ENCODE data around the gene DNAH2. TPM values are rescaled to one million over a fixed set of nuclear protein-coding genes. Genes with fewer than 3 reads are reported as not detected.
A peak's percentile ranks its signal among the peaks of the same experiment; 100 is the strongest.

DNAH2 gene
- total and polyA plus RNA-seq, 2 experiments from 2014 or later: 0.38 TPM; not detected in 1

GRCh38 chr17:7750321-7750821, 32.8 kb downstream of the DNAH2 start:
- peaks cover 4% of the 10 kb centered on the region; the same call in 1 of the 2 replicates for H4K20me1 ChIP-seq (replicated peaks; ENCODE audit: insufficient read depth)
- no peak for ATAC-seq
- no peaks in the 10 kb centered on the region for H3F3A ChIP-seq (replicated peaks; ENCODE audit: low read depth)
- no peak overlapping the region for H3K4me3 ChIP-seq
- H3K36me3 ChIP-seq (ENCODE audit: insufficient read depth): no peaks in the 10 kb centered on the region
- Mint-ChIP-seq H3K4me1 (peaks cover 5% of the 10 kb centered on the region), H3K4me3 (no peak overlapping the region), H3K9me3 (no peaks in the 10 kb centered on the region), H3K27ac (no peak overlapping the region), H3K36me3 (ENCODE audit: low read depth) (no peaks in the 10 kb centered on the region), H3K27me3 (ENCODE audit: insufficient read depth, low read depth, poor library complexity) (peaks cover 8% of the 10 kb centered on the region)
- no peak for DNase-seq (ENCODE audit: low spot score)
- H3K79me2 ChIP-seq (replicated peaks; ENCODE audit: insufficient read depth): no peaks in the 10 kb centered on the region
- no peaks in the 10 kb centered on the region for H3K27me3 ChIP-seq (ENCODE audit: insufficient read depth)
- 0 out of 2 replicates have a peak overlapping the region, but pooled peaks have one; percentile 57 for H2AFZ ChIP-seq
- H3K4me1 ChIP-seq (ENCODE audit: insufficient read depth): no peaks in the 10 kb centered on the region
- H3K27ac ChIP-seq (ENCODE audit: low read depth): no peak overlapping the region
- H3K9me2 ChIP-seq (ENCODE audit: insufficient read depth): no peaks in the 10 kb centered on the region
- no peak for TF ChIP-seq CTCF (conservative IDR thresholded peaks at IDR 0.05; ENCODE audit: low read depth in 2 of 2)
- TF ChIP-seq ETS1 (IDR thresholded peaks at IDR 0.05): no peak
- no peak for TF ChIP-seq ZNF331 (CRISPR knock-in tag; IDR thresholded peaks at IDR 0.05; ENCODE audit: low read depth)
- no peak for TF ChIP-seq JUNB (IDR thresholded peaks at IDR 0.05; ENCODE audit: unreplicated experiment)
- no peak for TF ChIP-seq POLR2AphosphoS5 (IDR thresholded peaks at IDR 0.05; ENCODE audit: low read depth)
- TF ChIP-seq STAT1 (IDR thresholded peaks at IDR 0.05; ENCODE audit: unreplicated experiment): no peak
- no peak for TF ChIP-seq EZH2 (IDR thresholded peaks at IDR 0.05; ENCODE audit: low read depth, unreplicated experiment)
- no peak for TF ChIP-seq ZNF114 (CRISPR knock-in tag; IDR thresholded peaks at IDR 0.05)
- no peak for TF ChIP-seq ZNF462 (CRISPR knock-in tag; IDR thresholded peaks at IDR 0.05)
- no peak for TF ChIP-seq REST (IDR thresholded peaks at IDR 0.05; ENCODE audit: unreplicated experiment)
- TF ChIP-seq CREB1 (CRISPR knock-in tag; IDR thresholded peaks at IDR 0.05; ENCODE audit: low read depth): no peak
- TF ChIP-seq NANOG (IDR thresholded peaks at IDR 0.05; ENCODE audit: borderline replicate concordance): no peak
- TF ChIP-seq EZH2phosphoT487 (IDR thresholded peaks at IDR 0.05; ENCODE audit: unreplicated experiment): no peak
- H3K4me2 ChIP-seq: no peak overlapping the region

Data from GM23338 (cell line).